Activated B cell treated with CpG ODN at 0.5 μM for 24 hours (primary cell): ENCODE data around the gene BEST1. TPM values are rescaled to one million over a fixed set of nuclear protein-coding genes. Genes with fewer than 3 reads are reported as not detected.

Experiments
- ATAC-seq: fragments of 200-7000 bp; cut with Tn5 transposase; one replicate; pipeline ENCODE4 v1.10.0; 2021; ENCODE audit warnings: low read depth, mild to moderate bottlenecking, moderate library complexity
- CTCF ChIA-PET: fragments of 350-600 bp; sonication (Branson Sonifier 250); formaldehyde crosslinking; loops from one replicate; lab custom pipeline; 2021; ENCODE audit warnings: antibody characterized with exemption; lab: Charles Lee
- POLR2A ChIA-PET: fragments of 350-600 bp; sonication (Branson Sonifier 250); formaldehyde crosslinking; loops from one replicate; lab custom pipeline; 2021; ENCODE audit warnings: antibody characterized with exemption; lab: Charles Lee
- DNase-seq: peaks from one replicate; pipeline ENCODE4 v3.0.0; 2022
- H3K27ac Mint-ChIP-seq: one replicate; pipeline ENCODE4 v1.8.0; 2020; ENCODE audit warnings: mixed read lengths
- H3K27me3 Mint-ChIP-seq: one replicate; pipeline ENCODE4 v1.8.0; 2021; ENCODE audit warnings: mixed read lengths
- H3K36me3 Mint-ChIP-seq: one replicate; pipeline ENCODE4 v1.8.0; 2021; ENCODE audit warnings: low read depth, mixed read lengths
- H3K4me1 Mint-ChIP-seq: one replicate; pipeline ENCODE4 v1.8.0; 2021; ENCODE audit warnings: mixed read lengths
- H3K4me3 Mint-ChIP-seq: one replicate; pipeline ENCODE4 v1.8.0; 2020; ENCODE audit warnings: mild to moderate bottlenecking, mixed read lengths
- H3K9me3 Mint-ChIP-seq: one replicate; pipeline ENCODE4 v1.8.0; 2020; ENCODE audit warnings: mixed read lengths
- intact Hi-C: fragments of 100-400 bp; cut with micrococcal nuclease; formaldehyde crosslinking; loops from one replicate; pipeline ENCODE4 v1.15.1; 2024
- total RNA-seq: library from RNA; stranded (reverse); gene quantifications from 2 replicates; pipeline ENCODE4 v1.2.3, GENCODE V29; 2022
- TF ChIP-seq, protein P1 (sequence below): fragments of 200-600 bp; IDR thresholded peaks from one replicate; pipeline ENCODE4 v1.8.0; 2022; ENCODE audit warnings: antibody characterized with exemption, mild to moderate bottlenecking

The BEST1 gene
- 0.16 and 0.44 TPM in 2 replicates for total RNA-seq

DNA sequence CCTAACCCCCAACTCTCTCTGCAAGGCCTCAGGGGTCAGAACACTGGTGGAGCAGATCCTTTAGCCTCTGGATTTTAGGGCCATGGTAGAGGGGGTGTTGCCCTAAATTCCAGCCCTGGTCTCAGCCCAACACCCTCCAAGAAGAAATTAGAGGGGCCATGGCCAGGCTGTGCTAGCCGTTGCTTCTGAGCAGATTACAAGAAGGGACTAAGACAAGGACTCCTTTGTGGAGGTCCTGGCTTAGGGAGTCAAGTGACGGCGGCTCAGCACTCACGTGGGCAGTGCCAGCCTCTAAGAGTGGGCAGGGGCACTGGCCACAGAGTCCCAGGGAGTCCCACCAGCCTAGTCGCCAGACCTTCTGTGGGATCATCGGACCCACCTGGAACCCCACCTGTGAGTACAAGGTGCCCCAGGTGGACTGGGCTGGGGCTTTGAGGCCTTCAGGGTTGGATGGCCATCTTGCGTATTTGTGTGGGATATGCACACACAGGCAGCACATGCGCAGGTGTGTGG is at the start of gene BEST1:
Gene BEST1 (plus strand): TSS at position 317 of the 513 bp plus-strand sequence. CDS start 1,456 bp downstream, outside the sequence.
- intact Hi-C loops: no loop called here
- ATAC-seq (no peak), DNase-seq (no peak)
- H3K4me3 Mint-ChIP-seq: no peak within 1 kb of the TSS
- no peak within 1 kb of the TSS for H3K27ac Mint-ChIP-seq
- H3K9me3 Mint-ChIP-seq: no peaks in the 10 kb centered on the region
- ChIA-PET CTCF (interaction anchor here (1.1 to 6.3 kb wide), 4 partner anchors 51 to 158 kb away, joined by 4 to 118 read pairs (median 48); no protein-coding TSS in a partner anchor), POLR2A (interaction anchor here (0.7 to 1.4 kb wide), 2 partner anchors 18 to 22 kb away, joined by 3 to 6 read pairs; partner anchors contain the start of gene FTH1)
- TF ChIP-seq, protein P1, sequence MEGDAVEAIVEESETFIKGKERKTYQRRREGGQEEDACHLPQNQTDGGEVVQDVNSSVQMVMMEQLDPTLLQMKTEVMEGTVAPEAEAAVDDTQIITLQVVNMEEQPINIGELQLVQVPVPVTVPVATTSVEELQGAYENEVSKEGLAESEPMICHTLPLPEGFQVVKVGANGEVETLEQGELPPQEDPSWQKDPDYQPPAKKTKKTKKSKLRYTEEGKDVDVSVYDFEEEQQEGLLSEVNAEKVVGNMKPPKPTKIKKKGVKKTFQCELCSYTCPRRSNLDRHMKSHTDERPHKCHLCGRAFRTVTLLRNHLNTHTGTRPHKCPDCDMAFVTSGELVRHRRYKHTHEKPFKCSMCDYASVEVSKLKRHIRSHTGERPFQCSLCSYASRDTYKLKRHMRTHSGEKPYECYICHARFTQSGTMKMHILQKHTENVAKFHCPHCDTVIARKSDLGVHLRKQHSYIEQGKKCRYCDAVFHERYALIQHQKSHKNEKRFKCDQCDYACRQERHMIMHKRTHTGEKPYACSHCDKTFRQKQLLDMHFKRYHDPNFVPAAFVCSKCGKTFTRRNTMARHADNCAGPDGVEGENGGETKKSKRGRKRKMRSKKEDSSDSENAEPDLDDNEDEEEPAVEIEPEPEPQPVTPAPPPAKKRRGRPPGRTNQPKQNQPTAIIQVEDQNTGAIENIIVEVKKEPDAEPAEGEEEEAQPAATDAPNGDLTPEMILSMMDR: no peak
- peaks cover 17% of the 10 kb centered on the region for H3K4me1 Mint-ChIP-seq
- no peaks in the 10 kb centered on the region for H3K36me3 Mint-ChIP-seq
- peaks cover 2% of the 10 kb centered on the region for H3K27me3 Mint-ChIP-seq

DNA sequence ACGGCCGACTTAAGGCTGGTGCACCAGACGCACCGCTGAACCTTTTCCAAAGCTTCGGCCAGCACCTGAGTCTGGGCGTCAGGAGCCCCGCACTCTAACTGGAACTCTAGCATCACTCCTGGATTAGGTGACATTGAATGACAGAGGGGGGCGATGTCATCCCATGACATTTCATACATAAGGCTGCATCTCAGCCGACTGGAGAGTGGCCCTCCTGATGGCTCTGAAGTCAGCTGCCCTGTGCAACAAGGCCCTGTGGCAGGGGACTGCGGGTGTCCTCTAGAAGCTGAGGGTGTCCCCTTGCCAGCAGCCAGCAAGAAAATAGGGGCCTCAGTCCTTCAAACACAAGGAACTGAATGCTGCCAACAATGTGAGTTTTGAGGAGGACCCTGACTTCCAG is 48.8 kb upstream of the BEST1 start:
- intact Hi-C loops: no loop called here
- no peak overlapping the region for H3K4me3 Mint-ChIP-seq
- no peaks in the 10 kb centered on the region for H3K27me3 Mint-ChIP-seq
- DNase-seq (no peak), ATAC-seq (no peak)
- POLR2A ChIA-PET: no interaction called here
- H3K9me3 Mint-ChIP-seq: no peaks in the 10 kb centered on the region
- TF ChIP-seq, protein P1: no peak
- H3K4me1 Mint-ChIP-seq: peaks cover 20% of the 10 kb centered on the region
- H3K27ac Mint-ChIP-seq: no peak overlapping the region
- no peaks in the 10 kb centered on the region for H3K36me3 Mint-ChIP-seq
- CTCF ChIA-PET: interaction anchor here (2.7 to 16.5 kb wide), 4 partner anchors 19 to 206 kb away, joined by 11 to 298 read pairs (median 74); no protein-coding TSS in a partner anchor

DNA sequence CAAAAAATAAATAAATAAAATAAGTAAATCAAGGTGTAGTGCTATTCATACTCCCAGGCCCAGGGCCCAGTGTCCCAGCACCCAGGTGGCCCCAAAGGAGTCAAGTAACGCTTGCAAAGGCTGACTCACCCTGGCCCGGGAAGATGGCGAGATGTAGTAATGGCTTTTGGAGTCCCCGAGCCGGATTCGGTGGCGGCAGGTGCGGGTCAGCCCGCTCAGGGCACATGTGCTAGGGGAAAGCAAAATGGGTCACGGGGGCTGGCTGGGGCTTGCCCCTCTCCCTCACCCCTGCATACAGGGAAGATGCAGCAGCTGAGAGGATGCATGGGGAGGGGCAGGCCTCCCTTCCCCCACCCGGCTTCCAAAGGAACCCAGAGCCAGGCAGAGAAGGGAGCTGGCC is 47.8 kb upstream of the BEST1 start:
- TF ChIP-seq, protein P1: no peak
- no peaks in the 10 kb centered on the region for H3K27me3 Mint-ChIP-seq
- CTCF ChIA-PET: interaction anchor here (2.7 to 16.5 kb wide), 2 partner anchors 178 to 205 kb away, joined by 11 to 298 read pairs; no protein-coding TSS in a partner anchor
- intact Hi-C loops: no loop called here
- no peak overlapping the region for H3K27ac Mint-ChIP-seq
- POLR2A ChIA-PET: no interaction called here
- H3K36me3 Mint-ChIP-seq: no peaks in the 10 kb centered on the region
- peaks cover 20% of the 10 kb centered on the region for H3K4me1 Mint-ChIP-seq
- no peak overlapping the region for H3K4me3 Mint-ChIP-seq
- DNase-seq (no peak), ATAC-seq (no peak)
- H3K9me3 Mint-ChIP-seq: no peaks in the 10 kb centered on the region

DNA sequence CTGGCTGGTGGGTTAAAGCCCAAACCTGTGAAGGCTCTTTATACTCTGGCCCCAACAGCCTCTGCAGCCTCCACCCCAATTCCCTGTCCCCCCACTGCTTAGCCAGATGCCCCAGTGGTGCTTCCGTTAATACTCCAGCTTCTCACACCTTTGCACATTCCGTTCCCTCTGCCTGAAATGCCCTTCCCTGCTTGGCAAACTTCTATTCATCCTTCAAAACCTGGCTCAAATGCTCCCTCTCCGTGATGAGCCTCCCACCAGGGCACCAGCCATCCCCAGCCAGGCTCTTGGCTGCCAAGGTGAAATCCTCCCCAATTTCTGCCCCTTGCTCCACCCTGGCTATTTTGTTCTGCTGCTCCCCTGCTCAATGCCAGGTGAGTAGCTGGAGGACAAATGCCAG is 46.3 kb upstream of the BEST1 start:
- no peaks in the 10 kb centered on the region for H3K36me3 Mint-ChIP-seq
- DNase-seq: no peak
- no peak for ATAC-seq
- H3K27ac Mint-ChIP-seq: no peak overlapping the region
- CTCF ChIA-PET: interaction anchor here (16.5 kb wide), 1 partner anchor 176 kb away, joined by 298 read pairs; no protein-coding TSS in a partner anchor
- H3K4me1 Mint-ChIP-seq: peaks cover 7% of the 10 kb centered on the region
- H3K4me3 Mint-ChIP-seq: no peak overlapping the region
- TF ChIP-seq, protein P1: no peak
- no peaks in the 10 kb centered on the region for H3K27me3 Mint-ChIP-seq
- intact Hi-C loops: no loop called here
- POLR2A ChIA-PET: no interaction called here
- H3K9me3 Mint-ChIP-seq: no peaks in the 10 kb centered on the region

DNA sequence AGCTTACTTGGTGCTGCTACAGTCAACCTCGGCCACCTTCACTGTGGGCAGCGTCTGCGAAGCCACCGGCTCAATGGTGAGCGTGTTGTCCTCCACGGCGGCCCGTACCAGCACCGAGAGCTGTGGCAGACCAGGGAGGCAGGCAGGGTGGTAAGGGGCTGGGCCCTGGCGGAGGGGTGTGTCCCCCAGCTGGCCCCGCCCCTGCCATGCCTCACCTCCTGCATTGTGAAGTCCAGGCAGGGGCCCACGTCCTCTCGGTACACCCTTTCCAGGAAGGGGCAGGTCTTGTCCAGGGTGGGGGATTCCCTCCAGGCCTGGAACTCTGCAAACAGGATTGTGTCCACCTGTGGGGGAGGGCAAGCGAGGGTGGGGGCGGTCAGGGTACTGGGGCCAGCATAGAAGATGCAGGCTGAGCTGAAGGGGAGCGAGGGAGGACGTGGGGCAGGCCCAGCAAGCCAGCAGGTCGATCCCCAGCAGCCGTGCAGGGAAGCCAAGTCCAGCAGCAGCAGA is 45.6 kb upstream of the BEST1 start:
- H3K4me3 Mint-ChIP-seq: no peak overlapping the region
- ChIA-PET CTCF (interaction anchor here (16.5 kb wide), 1 partner anchor 176 kb away, joined by 298 read pairs; no protein-coding TSS in a partner anchor), POLR2A (no interaction called here)
- intact Hi-C loops: no loop called here
- no peaks in the 10 kb centered on the region for H3K36me3 Mint-ChIP-seq
- H3K27ac Mint-ChIP-seq: no peak overlapping the region
- TF ChIP-seq, protein P1: no peak
- no peak for ATAC-seq
- DNase-seq: no peak
- no peaks in the 10 kb centered on the region for H3K9me3 Mint-ChIP-seq
- H3K4me1 Mint-ChIP-seq: no peaks in the 10 kb centered on the region
- no peaks in the 10 kb centered on the region for H3K27me3 Mint-ChIP-seq
